GM12878 (cell line): Measurements from ENCODE around the gene MT1G. TPM values are rescaled to one million over a fixed set of nuclear protein-coding genes. Genes with fewer than 3 reads are reported as not detected.

Experiments
- JUNB ChIP-seq: IDR thresholded peaks from 2 replicates; pipeline ENCODE4 v1.6.1; 2016; ENCODE audit warnings: antibody characterized with exemption, mild to moderate bottlenecking
- TAF1 ChIP-seq: IDR thresholded peaks from 2 replicates; pipeline ENCODE4 v1.6.1; 2011; ENCODE audit warnings: mild to moderate bottlenecking, low read depth, low read length, borderline replicate concordance
- TCF7 ChIP-seq: IDR thresholded peaks from 2 replicates; pipeline ENCODE4 v1.6.1; 2014; ENCODE audit warnings: antibody characterized with exemption, borderline replicate concordance
- ZNF687 ChIP-seq: fragments of 450-650 bp; IDR thresholded peaks from 2 replicates; pipeline ENCODE4 v1.6.1; 2017; ENCODE audit warnings: mild to moderate bottlenecking, moderate library complexity
- polyA plus RNA-seq, 11 experiments: library from polyadenylated mRNA; depleted of rRNA in 4 of 11; unstranded in 6 of 11; stranded (reverse) in 5 of 11; fragments of >200 nt; fragmentation: Nextera tagmentation in 4 of 11; fragmentation: Illumina TruSeq in 1 of 11; extraction: Ambion mirVana in 4 of 11; extraction: Trizol in 1 of 11; gene quantifications; 1 replicate in 1 of 11; 2 replicates in 10 of 11; pipeline versions ENCODE4 v1.2.1 to v1.2.3, GENCODE V29; 2011 to 2016; ENCODE audit warnings: inconsistent platforms in 2 of 11, missing spikeins in 2 of 11, low read depth in 1 of 11
- total RNA-seq, 4 experiments: library from RNA; depleted of rRNA in 3 of 4; stranded (reverse); fragments of >200 nt in 3 of 4; fragmentation: Illumina TruSeq in 1 of 4; extraction: Trizol in 1 of 4; gene quantifications; 2 replicates each; pipeline versions ENCODE4 v1.2.1 to v1.2.3, GENCODE V29; 2013 to 2021
- TF ChIP-seq, protein P1 (sequence below): IDR thresholded peaks from 2 replicates; pipeline ENCODE4 v1.6.1; 2012; ENCODE audit warnings: low read depth, low read length, improper control_type of control experiment
- TF ChIP-seq, protein P2 (sequence below): IDR thresholded peaks from 2 replicates; pipeline ENCODE4 v1.6.1; 2012; ENCODE audit warnings: low read depth, low read length, improper control_type of control experiment

Gene MT1G
- total and polyA plus RNA-seq, 10 of the 15 experiments (the other 5 are each of a cell fraction or from before 2014, with no cell fraction given) = 1.2 to 9.1 (median 4.6) TPM

DNA sequence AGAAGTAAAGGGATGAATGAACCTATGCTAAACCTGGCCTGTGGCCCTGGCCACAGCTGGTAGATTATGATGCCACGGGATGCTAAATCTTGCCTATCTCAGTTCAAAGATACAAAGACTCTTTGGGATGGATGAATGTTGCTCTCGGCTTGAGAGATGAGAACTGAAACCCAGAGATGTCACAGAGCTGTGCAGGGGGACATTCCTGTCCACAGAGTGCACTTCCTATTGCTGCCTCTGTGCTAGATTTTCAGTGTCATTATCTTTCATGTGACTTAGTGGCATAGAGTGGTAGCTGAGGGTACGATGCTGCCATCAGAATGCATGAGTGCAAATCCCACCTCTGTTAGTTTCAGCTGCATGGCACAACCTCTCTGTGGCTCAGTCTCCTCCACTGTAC is 37.7 kb downstream of the MT1G start (continued):
- TF ChIP-seq, protein P1, sequence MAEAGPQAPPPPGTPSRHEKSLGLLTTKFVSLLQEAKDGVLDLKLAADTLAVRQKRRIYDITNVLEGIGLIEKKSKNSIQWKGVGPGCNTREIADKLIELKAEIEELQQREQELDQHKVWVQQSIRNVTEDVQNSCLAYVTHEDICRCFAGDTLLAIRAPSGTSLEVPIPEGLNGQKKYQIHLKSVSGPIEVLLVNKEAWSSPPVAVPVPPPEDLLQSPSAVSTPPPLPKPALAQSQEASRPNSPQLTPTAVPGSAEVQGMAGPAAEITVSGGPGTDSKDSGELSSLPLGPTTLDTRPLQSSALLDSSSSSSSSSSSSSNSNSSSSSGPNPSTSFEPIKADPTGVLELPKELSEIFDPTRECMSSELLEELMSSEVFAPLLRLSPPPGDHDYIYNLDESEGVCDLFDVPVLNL = no peak
- TF ChIP-seq ZNF687 (no peak), TCF7 (no peak), JUNB (no peak), TAF1 (no peak)
- TF ChIP-seq, protein P2, sequence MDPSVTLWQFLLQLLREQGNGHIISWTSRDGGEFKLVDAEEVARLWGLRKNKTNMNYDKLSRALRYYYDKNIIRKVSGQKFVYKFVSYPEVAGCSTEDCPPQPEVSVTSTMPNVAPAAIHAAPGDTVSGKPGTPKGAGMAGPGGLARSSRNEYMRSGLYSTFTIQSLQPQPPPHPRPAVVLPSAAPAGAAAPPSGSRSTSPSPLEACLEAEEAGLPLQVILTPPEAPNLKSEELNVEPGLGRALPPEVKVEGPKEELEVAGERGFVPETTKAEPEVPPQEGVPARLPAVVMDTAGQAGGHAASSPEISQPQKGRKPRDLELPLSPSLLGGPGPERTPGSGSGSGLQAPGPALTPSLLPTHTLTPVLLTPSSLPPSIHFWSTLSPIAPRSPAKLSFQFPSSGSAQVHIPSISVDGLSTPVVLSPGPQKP = no peak
